H9 (cell line): ENCODE results near the gene RTN4R. TPM values are rescaled to one million over a fixed set of nuclear protein-coding genes. Genes with fewer than 3 reads are reported as not detected.

Experiments
- DNase-seq: peaks from one replicate; pipeline ENCODE4 v3.0.0-alpha.2; 2017
- H2AFZ ChIP-seq: one replicate; pipeline ENCODE4 v1.6.1; 2013; ENCODE audit warnings: mild to moderate bottlenecking, low read length, control low read depth, moderate library complexity
- H2AK5ac ChIP-seq: 2 replicates; pipeline ENCODE4 v1.6.1; 2013; ENCODE audit warnings: low read length, control low read depth, mixed read lengths; ENCODE audit not compliant: insufficient read length
- H2BK120ac ChIP-seq: one replicate; pipeline ENCODE4 v1.6.1; 2013; ENCODE audit warnings: low read depth, mild to moderate bottlenecking, low read length, control low read depth, inconsistent platforms; ENCODE audit not compliant: poor library complexity, severe bottlenecking
- H2BK12ac ChIP-seq: 2 replicates; pipeline ENCODE4 v1.6.1; 2013; ENCODE audit warnings: low read length, control low read depth, mixed read lengths, low read depth; ENCODE audit not compliant: insufficient read length
- H2BK15ac ChIP-seq: 2 replicates; pipeline ENCODE4 v1.6.1; 2013; ENCODE audit warnings: low read depth, low read length, control low read depth
- H2BK20ac ChIP-seq: one replicate; pipeline ENCODE4 v1.6.1; 2013; ENCODE audit warnings: low read depth, mild to moderate bottlenecking, low read length, control low read depth, inconsistent platforms; ENCODE audit not compliant: poor library complexity, severe bottlenecking
- H2BK5ac ChIP-seq: 2 replicates; pipeline ENCODE4 v1.6.1; 2013; ENCODE audit warnings: low read length, control low read depth, mixed read lengths; ENCODE audit not compliant: insufficient read length
- H3K14ac ChIP-seq: 2 replicates; pipeline ENCODE4 v1.6.1; 2013; ENCODE audit warnings: low read length, control low read depth; ENCODE audit not compliant: insufficient read depth
- H3K18ac ChIP-seq: 2 replicates; pipeline ENCODE4 v1.6.1; 2013; ENCODE audit warnings: low read depth, mild to moderate bottlenecking, mixed read lengths, low read length, control low read depth; ENCODE audit not compliant: insufficient read length
- H3K23ac ChIP-seq: 2 replicates; pipeline ENCODE4 v1.6.1; 2013; ENCODE audit warnings: low read length, control low read depth, mixed read lengths, low read depth; ENCODE audit not compliant: insufficient read length
- H3K23me2 ChIP-seq: 2 replicates; pipeline ENCODE4 v1.6.1; 2013; ENCODE audit warnings: low read depth, mild to moderate bottlenecking, mixed read lengths, low read length, control low read depth; ENCODE audit not compliant: insufficient read length, poor library complexity, severe bottlenecking
- H3K27ac ChIP-seq: 2 replicates; pipeline ENCODE4 v1.5.1; 2013; ENCODE audit warnings: low read length, control low read depth, mixed read lengths, low read depth; ENCODE audit not compliant: insufficient read length
- H3K27me3 ChIP-seq: 2 replicates; pipeline ENCODE4 v1.6.1; 2013; ENCODE audit warnings: low read length, control low read depth, inconsistent platforms; ENCODE audit not compliant: insufficient read depth
- H3K4ac ChIP-seq: 2 replicates; pipeline ENCODE4 v1.6.1; 2013; ENCODE audit warnings: low read depth, mild to moderate bottlenecking, control low read depth, inconsistent platforms, low read length, moderate library complexity
- H3K4me1 ChIP-seq: 2 replicates; pipeline ENCODE4 v1.6.1; 2013; ENCODE audit warnings: low read length, control low read depth, inconsistent platforms; ENCODE audit not compliant: insufficient read depth
- H3K4me2 ChIP-seq: 2 replicates; pipeline ENCODE4 v1.6.1; 2013; ENCODE audit warnings: low read length, control low read depth, mixed read lengths; ENCODE audit not compliant: insufficient read length, insufficient read depth
- H3K56ac ChIP-seq: 2 replicates; pipeline ENCODE4 v1.6.1; 2013; ENCODE audit warnings: low read depth, mild to moderate bottlenecking, mixed read lengths, low read length, control low read depth; ENCODE audit not compliant: insufficient read length
- H3K79me1 ChIP-seq: 2 replicates; pipeline ENCODE4 v1.6.1; 2013; ENCODE audit warnings: low read depth, mild to moderate bottlenecking, moderate library complexity, low read length, control low read depth, inconsistent platforms; ENCODE audit not compliant: insufficient read depth, poor library complexity, severe bottlenecking
- H3K79me2 ChIP-seq: 2 replicates; pipeline ENCODE4 v1.6.1; 2013; ENCODE audit warnings: low read length, control low read depth, inconsistent platforms; ENCODE audit not compliant: insufficient read depth
- H3K9ac ChIP-seq: 2 replicates; pipeline ENCODE4 v1.6.1; 2013; ENCODE audit warnings: low read length, control low read depth, mixed read lengths; ENCODE audit not compliant: insufficient read length; ENCODE audit errors: extremely low read depth
- H3K9me3 ChIP-seq: one replicate; pipeline ENCODE4 v1.6.1; 2013; ENCODE audit warnings: low read depth, low read length, inconsistent platforms; ENCODE audit not compliant: control insufficient read depth
- H3T11ph ChIP-seq: one replicate; pipeline ENCODE4 v1.6.1; 2013; ENCODE audit warnings: mild to moderate bottlenecking, low read length, control low read depth, inconsistent platforms
- H4K20me1 ChIP-seq: one replicate; pipeline ENCODE4 v1.6.1; 2013; ENCODE audit not compliant: control insufficient read depth, insufficient read length, insufficient read depth
- H4K5ac ChIP-seq: 2 replicates; pipeline ENCODE4 v1.6.1; 2013; ENCODE audit warnings: low read depth, mild to moderate bottlenecking, mixed read lengths, low read length, control low read depth; ENCODE audit not compliant: insufficient read length
- H4K8ac ChIP-seq: replicated peaks from 2 replicates; pipeline ENCODE4 v1.6.1; 2013; ENCODE audit warnings: low read length, control low read depth, mixed read lengths, low read depth; ENCODE audit not compliant: insufficient read length
- H4K91ac ChIP-seq: 2 replicates; pipeline ENCODE4 v1.6.1; 2013; ENCODE audit warnings: low read depth, mild to moderate bottlenecking, moderate library complexity, mixed read lengths, low read length, control low read depth; ENCODE audit not compliant: insufficient read length
- H3K27ac Mint-ChIP-seq, 3 experiments: 2 replicates in 2 of 3; 3 replicates in 1 of 3; pipeline ENCODE4 v1.8.0; 2020 to 2021; ENCODE audit warnings: mixed read lengths in 3 of 3, mild to moderate bottlenecking in 1 of 3, moderate library complexity in 1 of 3
- H3K27me3 Mint-ChIP-seq: 2 replicates; pipeline ENCODE4 v1.8.0; 2021; ENCODE audit warnings: low read depth, mild to moderate bottlenecking, moderate library complexity, mixed read lengths
- H3K36me3 Mint-ChIP-seq, 3 experiments: 2 replicates in 2 of 3; 3 replicates in 1 of 3; pipeline ENCODE4 v1.8.0; 2020 to 2021; ENCODE audit warnings: low read depth in 3 of 3, mixed read lengths in 3 of 3; ENCODE audit not compliant: insufficient read depth in 1 of 3
- H3K4me1 Mint-ChIP-seq, 2 experiments: 2 replicates each; pipeline ENCODE4 v1.8.0; 2020; ENCODE audit warnings: mixed read lengths in 2 of 2
- H3K4me3 Mint-ChIP-seq, 2 experiments: 2 replicates in 1 of 2; 3 replicates in 1 of 2; pipeline ENCODE4 v1.8.0; 2020 to 2021; ENCODE audit warnings: mild to moderate bottlenecking in 2 of 2, mixed read lengths in 2 of 2, moderate library complexity in 1 of 2
- H3K9me3 Mint-ChIP-seq, 2 experiments: 2 replicates in 1 of 2; 3 replicates in 1 of 2; pipeline ENCODE4 v1.8.0; 2020; ENCODE audit warnings: mild to moderate bottlenecking in 2 of 2, mixed read lengths in 2 of 2, moderate library complexity in 1 of 2
- WGBS: extraction: QIAGEN DNeasy Blood & Tissue Kit; methylation state at CpG from one replicate; pipeline ENCODE4 v1.1.7; 2013; ENCODE audit warnings: missing lambda C conversion rate, low lambda C conversion rate, mixed read lengths; ENCODE audit not compliant: insufficient read length; ENCODE audit errors: extremely low coverage; 5-methylcytosine and 5-hydroxymethylcytosine counted together
- total RNA-seq: library from RNA; stranded (reverse); gene quantifications from 2 replicates; pipeline ENCODE4 v1.2.1, GENCODE V29; 2021
- TF ChIP-seq, protein P1 (sequence below): fragments of 200-600 bp; sonication (generic); conservative IDR thresholded peaks from 3 replicates; pipeline ENCODE4 v1.8.0; 2021; ENCODE audit warnings: antibody characterized with exemption, mild to moderate bottlenecking

RTN4R gene
- total RNA-seq, 1 experiment from 2014 or later: 19.0 TPM

DNA sequence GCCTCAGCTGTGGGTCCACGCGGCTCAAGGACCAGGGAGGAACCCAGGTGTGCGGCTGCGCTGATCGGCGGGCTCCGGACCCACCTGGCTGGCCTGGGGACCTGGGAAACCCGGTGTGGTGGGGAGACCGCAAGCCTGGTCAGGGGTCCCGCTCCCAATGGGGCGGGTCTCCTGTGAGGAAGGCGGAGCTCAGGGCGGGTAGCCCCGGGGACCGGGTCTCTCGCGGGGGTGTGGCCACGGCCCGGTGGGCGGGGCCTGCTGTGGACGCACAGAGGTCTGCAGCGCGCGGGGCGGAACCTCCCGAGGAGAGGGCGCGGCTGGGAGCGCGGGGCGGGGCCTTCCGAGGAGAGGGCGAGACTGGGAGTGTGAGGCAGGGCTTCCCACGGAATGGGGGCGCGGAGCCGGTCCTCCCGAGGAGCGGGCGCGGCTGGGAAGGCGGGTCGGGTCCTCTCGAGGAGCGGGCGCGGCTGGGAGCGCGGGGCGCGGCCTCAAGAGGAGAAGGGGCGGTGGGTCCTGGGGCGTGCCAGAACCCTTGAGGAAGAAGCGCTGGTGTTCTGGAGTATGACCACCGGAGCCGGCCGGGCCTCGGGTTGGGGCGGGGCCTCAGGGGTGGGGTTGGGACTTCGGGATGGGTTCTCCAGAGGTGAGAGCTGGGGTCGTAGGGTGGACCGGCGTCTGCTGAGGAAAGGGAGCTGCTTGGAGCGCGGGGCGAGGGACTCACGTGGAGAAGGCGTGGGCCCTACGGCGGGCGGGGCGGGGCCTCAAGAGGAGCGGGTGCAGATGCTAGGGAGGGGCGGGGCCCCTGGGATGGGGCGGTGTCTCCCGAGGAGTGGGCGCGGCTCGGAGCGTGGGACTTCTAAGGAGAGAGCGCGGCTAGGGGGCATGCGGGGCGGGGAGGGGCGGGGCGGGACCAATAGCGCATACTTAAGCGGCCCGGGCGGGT lies 31.0 kb upstream of the RTN4R start:
- Histone ChIP-seq H2BK5ac (no peak overlapping the region), H3K18ac (no peak overlapping the region), H4K20me1 (no peaks in the 10 kb centered on the region), H3K79me2 (no peaks in the 10 kb centered on the region), H3T11ph (no peak overlapping the region), H3K14ac (no peak overlapping the region), H3K9me3 (no peaks in the 10 kb centered on the region), H2BK15ac (no peak overlapping the region), H3K23ac (no peak overlapping the region), H3K27me3 (peaks cover 6% of the 10 kb centered on the region; the same call in 1 of the 2 replicates), H2BK120ac (no peak overlapping the region), H4K91ac (no peak overlapping the region), H3K4ac (no peak overlapping the region), H2BK20ac (no peak overlapping the region), H3K4me1 (no peaks in the 10 kb centered on the region), H4K8ac (no peak overlapping the region), H3K56ac (no peak overlapping the region), H3K4me2 (peak overlapping the region; percentile 49), H4K5ac (no peak overlapping the region), H3K79me1 (no peaks in the 10 kb centered on the region), H3K9ac (no peak overlapping the region), H2BK12ac (no peak overlapping the region), H2AFZ (no peak overlapping the region), H3K27ac (no peak overlapping the region), H3K23me2 (peaks cover 5% of the 10 kb centered on the region), H2AK5ac (no peak overlapping the region)
- Mint-ChIP-seq H3K9me3 (no peaks in the 10 kb centered on the region), H3K36me3 (no peaks in the 10 kb centered on the region; a peak in 1 of 7 replicates), H3K27ac (peak overlapping the region in 1 of 3 experiments; percentile 44; a peak in 1 of 7 replicates), H3K4me3 (peak overlapping the region; percentile 66 to 86), H3K4me1 (peaks cover 4 to 6% of the 10 kb centered on the region in 2 experiments; a peak in 3 of 4 replicates), H3K27me3 (peaks cover 70% of the 10 kb centered on the region)
- TF ChIP-seq, protein P1, sequence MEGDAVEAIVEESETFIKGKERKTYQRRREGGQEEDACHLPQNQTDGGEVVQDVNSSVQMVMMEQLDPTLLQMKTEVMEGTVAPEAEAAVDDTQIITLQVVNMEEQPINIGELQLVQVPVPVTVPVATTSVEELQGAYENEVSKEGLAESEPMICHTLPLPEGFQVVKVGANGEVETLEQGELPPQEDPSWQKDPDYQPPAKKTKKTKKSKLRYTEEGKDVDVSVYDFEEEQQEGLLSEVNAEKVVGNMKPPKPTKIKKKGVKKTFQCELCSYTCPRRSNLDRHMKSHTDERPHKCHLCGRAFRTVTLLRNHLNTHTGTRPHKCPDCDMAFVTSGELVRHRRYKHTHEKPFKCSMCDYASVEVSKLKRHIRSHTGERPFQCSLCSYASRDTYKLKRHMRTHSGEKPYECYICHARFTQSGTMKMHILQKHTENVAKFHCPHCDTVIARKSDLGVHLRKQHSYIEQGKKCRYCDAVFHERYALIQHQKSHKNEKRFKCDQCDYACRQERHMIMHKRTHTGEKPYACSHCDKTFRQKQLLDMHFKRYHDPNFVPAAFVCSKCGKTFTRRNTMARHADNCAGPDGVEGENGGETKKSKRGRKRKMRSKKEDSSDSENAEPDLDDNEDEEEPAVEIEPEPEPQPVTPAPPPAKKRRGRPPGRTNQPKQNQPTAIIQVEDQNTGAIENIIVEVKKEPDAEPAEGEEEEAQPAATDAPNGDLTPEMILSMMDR: no peak
- no CpG with 5 or more reads among the region's 90 CpGs for WGBS
- peak; percentile 95 for DNase-seq
